SJCRH30 (cell line): ENCODE results near the gene RPS6KB2. TPM values are rescaled to one million over a fixed set of nuclear protein-coding genes. Genes with fewer than 3 reads are reported as not detected.

ENCODE experiments used
- DNase-seq, 2 experiments: peaks; one replicate each; pipeline ENCODE4 v3.0.0-alpha.2; 2015 to 2020
- H3K27ac ChIP-seq: fragments of 250-450 bp; sonication (Bioruptor Pico); 2 replicates; pipeline ENCODE4 v1.5.1; 2020; ENCODE audit warnings: mild to moderate bottlenecking, moderate library complexity
- H3K27me3 ChIP-seq: fragments of 250-450 bp; sonication (Bioruptor Pico); 2 replicates; pipeline ENCODE4 v1.5.1; 2020; ENCODE audit warnings: mild to moderate bottlenecking, moderate library complexity
- H3K36me3 ChIP-seq: fragments of 250-450 bp; sonication (Bioruptor Pico); 2 replicates; pipeline ENCODE4 v1.5.1; 2020; ENCODE audit warnings: mild to moderate bottlenecking, moderate library complexity
- H3K4me1 ChIP-seq: fragments of 250-450 bp; sonication (Bioruptor Pico); 2 replicates; pipeline ENCODE4 v1.5.1; 2020; ENCODE audit warnings: mild to moderate bottlenecking, moderate library complexity
- H3K4me3 ChIP-seq: fragments of 250-450 bp; sonication (Bioruptor Pico); 2 replicates; pipeline ENCODE4 v1.5.1; 2020; ENCODE audit warnings: mild to moderate bottlenecking, moderate library complexity
- H3K9me3 ChIP-seq: fragments of 250-450 bp; sonication (Bioruptor Pico); replicated peaks from 2 replicates; pipeline ENCODE4 v1.5.1; 2020; ENCODE audit warnings: mild to moderate bottlenecking, moderate library complexity
- total RNA-seq: library from RNA; depleted of rRNA; stranded (reverse); fragments of >200 nt; shearing (Covaris generic); gene quantifications from 2 replicates; pipeline ENCODE4 v1.2.3, GENCODE V29; 2014; rRNA removed

Gene RPS6KB2
- total RNA-seq: 25.9 and 33.5 TPM in 2 replicates

GRCh38 chr11:67428052-67429001, at the start of gene RPS6KB2:
Gene RPS6KB2, plus strand, starts transcription at chr11:67428494. Its CDS starts 52 bp downstream, at chr11:67428546.
- DNase-seq: peak; percentile 95 to 96
- H3K36me3 ChIP-seq: no peaks in the 10 kb centered on the region
- H3K9me3 ChIP-seq: no peaks in the 10 kb centered on the region
- peak within 1 kb of the TSS; percentile 38; the same call in 1 of the 2 replicates for H3K27ac ChIP-seq
- H3K27me3 ChIP-seq: no peaks in the 10 kb centered on the region
- no peaks in the 10 kb centered on the region for H3K4me1 ChIP-seq
- H3K4me3 ChIP-seq: peak within 1 kb of the TSS; percentile 94

DNA sequence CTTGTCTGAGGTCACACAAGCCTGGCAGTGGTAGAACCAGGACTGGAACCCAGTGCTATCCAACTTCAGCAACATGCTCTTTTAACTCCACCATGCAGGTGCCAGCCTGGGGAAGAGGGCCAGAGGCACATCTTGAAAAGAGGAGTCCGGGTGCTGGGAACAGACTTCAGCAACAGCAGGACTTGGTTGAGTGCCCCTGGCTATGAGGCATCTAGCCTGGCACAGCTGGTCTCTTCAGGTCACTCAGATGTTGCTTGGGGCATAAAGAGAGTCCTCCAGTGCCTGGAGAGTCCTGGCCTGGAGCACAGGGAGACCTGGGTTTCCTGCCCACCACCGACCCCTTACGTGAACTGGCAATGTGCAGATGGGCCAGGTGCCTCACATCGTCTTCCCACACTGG, 49.8 kb upstream of the RPS6KB2 start:
- no peaks in the 10 kb centered on the region for H3K36me3 ChIP-seq
- H3K27ac ChIP-seq: no peak overlapping the region
- no peak for DNase-seq
- H3K4me1 ChIP-seq: peaks cover 24% of the 10 kb centered on the region
- no peaks in the 10 kb centered on the region for H3K27me3 ChIP-seq
- H3K9me3 ChIP-seq: no peaks in the 10 kb centered on the region
- no peak overlapping the region for H3K4me3 ChIP-seq

DNA sequence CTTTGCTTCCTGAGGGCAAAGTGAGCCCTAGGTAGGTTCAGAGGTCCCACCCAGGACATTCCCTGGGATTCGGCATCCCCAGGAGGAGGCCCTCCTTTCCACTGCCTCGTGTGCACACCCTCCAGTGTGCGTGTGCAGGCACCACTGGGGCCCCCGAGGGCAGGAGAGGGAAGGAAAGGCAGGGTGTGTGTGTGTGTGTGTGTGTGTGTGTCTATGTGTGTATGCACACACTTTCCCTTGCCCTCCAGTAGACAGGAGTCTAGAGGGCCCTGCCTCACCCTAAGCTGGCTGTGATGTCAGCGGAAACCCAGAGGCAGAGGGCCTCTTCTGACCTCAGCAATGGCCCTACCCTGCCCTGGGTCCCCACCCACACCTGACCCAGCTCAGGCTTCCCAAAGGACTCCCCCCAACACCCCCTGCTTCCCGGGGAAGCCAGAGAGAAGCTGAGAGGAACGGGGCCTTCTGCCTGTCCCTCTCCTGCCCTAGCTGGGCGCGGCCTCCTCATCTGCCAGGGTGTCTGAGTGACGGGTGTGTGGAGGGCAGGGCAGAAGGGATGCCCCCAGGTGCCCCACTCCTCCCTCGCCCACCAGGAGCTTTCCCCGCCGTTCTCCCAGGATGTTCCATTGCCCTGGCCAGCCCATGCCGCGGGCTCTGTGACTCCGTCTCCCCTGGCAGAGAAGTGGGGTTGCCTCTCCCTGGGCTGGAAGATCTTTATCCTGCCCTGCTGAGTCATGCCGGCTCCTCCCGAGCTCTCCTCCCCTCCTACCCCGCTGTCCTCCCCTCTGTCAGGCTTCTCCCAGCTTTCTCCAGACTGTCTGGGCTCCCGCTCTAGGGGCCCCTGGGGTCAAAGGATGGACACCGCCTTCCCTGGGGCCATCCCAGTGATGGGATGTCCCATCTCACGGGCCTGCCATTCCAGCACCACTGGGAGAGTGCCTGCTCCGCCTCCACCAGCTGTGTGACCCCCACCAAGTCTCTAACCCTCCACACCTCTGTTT, 48.9 kb upstream of the RPS6KB2 start:
- H3K27ac ChIP-seq: no peak overlapping the region
- peaks cover 24% of the 10 kb centered on the region for H3K4me1 ChIP-seq
- H3K4me3 ChIP-seq: no peak overlapping the region
- no peak for DNase-seq
- no peaks in the 10 kb centered on the region for H3K27me3 ChIP-seq
- H3K9me3 ChIP-seq: no peaks in the 10 kb centered on the region
- no peaks in the 10 kb centered on the region for H3K36me3 ChIP-seq

- Histone ChIP-seq H3K4me1 (peaks cover 15% of the 10 kb centered on the region), H3K9me3 (no peaks in the 10 kb centered on the region), H3K27me3 (no peaks in the 10 kb centered on the region), H3K4me3 (no peak overlapping the region), H3K27ac (no peak overlapping the region), H3K36me3 (no peaks in the 10 kb centered on the region)
- DNase-seq: no peak
These were observed 46.9 kb upstream of the RPS6KB2 start for GRCh38 chr11:67381244-67381972.

- H3K27ac ChIP-seq: no peak overlapping the region
- no peaks in the 10 kb centered on the region for H3K36me3 ChIP-seq
- DNase-seq: peak; percentile 75 to 89
- peaks cover 6% of the 10 kb centered on the region for H3K4me1 ChIP-seq
- H3K27me3 ChIP-seq: no peaks in the 10 kb centered on the region
- no peak overlapping the region for H3K4me3 ChIP-seq
- no peaks in the 10 kb centered on the region for H3K9me3 ChIP-seq
These were observed 45.8 kb upstream of the RPS6KB2 start for GRCh38 chr11:67382276-67383136.

GRCh38 chr11:67384851-67385366, 43.4 kb upstream of the RPS6KB2 start:
- H3K4me3 ChIP-seq: no peak overlapping the region
- H3K9me3 ChIP-seq: no peaks in the 10 kb centered on the region
- no peak overlapping the region for H3K27ac ChIP-seq
- no peaks in the 10 kb centered on the region for H3K4me1 ChIP-seq
- no peaks in the 10 kb centered on the region for H3K27me3 ChIP-seq
- H3K36me3 ChIP-seq: no peaks in the 10 kb centered on the region
- no peak for DNase-seq

DNA sequence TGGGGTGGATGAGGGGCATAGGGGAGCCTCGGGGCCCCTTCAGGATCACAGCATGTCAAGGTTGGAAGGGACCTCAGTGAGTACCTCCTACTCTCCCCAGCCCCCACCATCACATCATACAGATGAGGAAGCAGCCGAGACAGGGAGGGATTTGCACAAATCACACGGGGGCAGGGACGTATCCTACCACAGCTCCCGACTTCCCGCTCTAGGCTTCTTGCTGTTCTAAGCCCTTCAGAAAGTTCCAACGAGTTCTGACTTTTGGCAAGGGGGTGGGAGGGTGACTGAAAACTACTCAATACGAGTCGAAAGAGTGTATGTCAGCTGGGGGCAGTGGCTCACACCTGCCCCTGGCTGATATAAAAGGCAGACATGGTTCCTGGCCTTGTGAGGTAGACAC, 41.2 kb upstream of the RPS6KB2 start:
- Histone ChIP-seq H3K4me1 (no peaks in the 10 kb centered on the region), H3K36me3 (no peaks in the 10 kb centered on the region), H3K9me3 (no peaks in the 10 kb centered on the region), H3K27me3 (no peaks in the 10 kb centered on the region), H3K4me3 (no peak overlapping the region), H3K27ac (no peak overlapping the region)
- DNase-seq: no peak

- no peaks in the 10 kb centered on the region for H3K27me3 ChIP-seq
- H3K27ac ChIP-seq: no peak overlapping the region
- H3K4me1 ChIP-seq: no peaks in the 10 kb centered on the region
- H3K4me3 ChIP-seq: no peak overlapping the region
- no peak for DNase-seq
- no peaks in the 10 kb centered on the region for H3K36me3 ChIP-seq
- no peaks in the 10 kb centered on the region for H3K9me3 ChIP-seq
These were observed 40.8 kb upstream of the RPS6KB2 start for GRCh38 chr11:67387518-67387917.

DNA sequence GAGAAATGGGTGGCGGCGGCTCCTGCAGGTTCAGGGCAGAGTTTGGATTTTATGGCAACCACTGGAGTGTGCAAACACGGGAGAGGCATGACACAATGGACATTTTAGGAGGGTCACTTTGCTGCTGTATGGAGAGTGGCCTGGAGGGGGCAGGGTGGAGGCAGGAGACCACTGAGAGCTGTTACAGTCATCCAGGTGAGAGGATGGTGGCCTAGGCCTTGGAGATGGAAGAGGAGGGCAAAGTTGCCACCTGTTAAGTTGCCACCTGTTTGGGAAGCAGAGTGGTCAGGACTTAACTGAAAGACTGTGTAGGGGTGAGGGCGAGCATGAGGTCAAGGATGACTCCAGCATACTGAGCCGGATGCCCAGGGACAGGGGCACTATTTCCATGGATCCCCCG, 38.8 kb upstream of the RPS6KB2 start:
- no peak overlapping the region for H3K27ac ChIP-seq
- DNase-seq: peak; percentile 42 to 64
- H3K4me1 ChIP-seq: no peaks in the 10 kb centered on the region
- H3K9me3 ChIP-seq: no peaks in the 10 kb centered on the region
- no peaks in the 10 kb centered on the region for H3K36me3 ChIP-seq
- H3K4me3 ChIP-seq: no peak overlapping the region
- H3K27me3 ChIP-seq: no peaks in the 10 kb centered on the region

DNA sequence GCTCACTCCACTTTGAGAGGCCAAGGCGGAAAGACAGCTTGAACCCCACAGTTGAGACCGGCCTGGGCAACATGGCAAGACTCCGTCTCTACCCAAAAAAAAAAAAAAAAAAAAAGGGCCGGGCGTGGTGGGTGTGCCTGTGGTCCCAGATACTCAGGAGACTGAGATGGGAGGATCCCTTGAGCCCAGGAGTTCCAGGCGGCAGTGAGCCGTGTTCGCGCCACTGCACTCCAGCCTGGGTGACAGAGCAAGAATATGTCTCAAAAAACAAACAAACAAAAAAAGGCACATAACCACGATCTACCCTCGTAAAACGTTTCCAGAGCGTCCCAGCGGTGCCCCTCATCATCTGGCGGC, 37.4 kb upstream of the RPS6KB2 start:
- H3K36me3 ChIP-seq: peaks cover 4% of the 10 kb centered on the region; the same call in 1 of the 2 replicates
- no peaks in the 10 kb centered on the region for H3K27me3 ChIP-seq
- H3K27ac ChIP-seq: peak overlapping the region; percentile 76
- H3K9me3 ChIP-seq: no peaks in the 10 kb centered on the region
- no peaks in the 10 kb centered on the region for H3K4me1 ChIP-seq
- DNase-seq: no peak
- H3K4me3 ChIP-seq: peak overlapping the region; percentile 70

GRCh38 chr11:67391304-67392182, 36.8 kb upstream of the RPS6KB2 start, which contains the start of gene RAD9A:
Gene RAD9A, plus strand, starts transcription at chr11:67391986. Its CDS starts 59 bp downstream, at chr11:67392045.
- peak; percentile 94 to 95 for DNase-seq
- H3K4me1 ChIP-seq: no peaks in the 10 kb centered on the region
- no peaks in the 10 kb centered on the region for H3K27me3 ChIP-seq

DNA sequence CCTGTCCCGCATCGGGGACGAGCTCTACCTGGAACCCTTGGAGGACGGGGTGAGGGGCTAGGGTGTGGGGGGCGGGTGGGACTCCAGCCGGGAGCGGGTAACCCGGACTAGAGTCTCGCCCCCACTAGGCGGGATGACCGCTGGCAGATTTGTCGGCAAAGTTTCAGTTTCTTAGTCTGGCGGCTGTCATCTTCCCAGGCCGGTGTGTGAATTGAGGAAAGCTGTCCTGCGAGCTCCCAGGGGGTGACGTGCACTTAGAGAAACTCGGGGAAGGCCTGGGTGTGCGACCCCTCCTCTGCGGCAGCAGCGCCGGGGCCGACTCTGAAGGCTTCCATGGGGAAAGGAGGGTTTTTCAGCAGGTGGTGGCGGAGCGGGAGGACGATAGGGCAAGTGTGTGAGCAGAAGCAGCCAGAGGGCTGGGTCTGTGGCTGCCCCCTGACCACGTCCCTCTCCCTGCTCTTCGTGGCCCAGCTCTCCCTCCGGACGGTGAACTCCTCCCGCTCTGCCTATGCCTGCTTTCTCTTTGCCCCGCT, 36.0 kb upstream of the RPS6KB2 start:
- no peaks in the 10 kb centered on the region for H3K27me3 ChIP-seq
- no peaks in the 10 kb centered on the region for H3K4me1 ChIP-seq
- H3K36me3 ChIP-seq: peaks cover 5% of the 10 kb centered on the region; the same call in 1 of the 2 replicates
- H3K4me3 ChIP-seq: peak overlapping the region; percentile 70
- H3K27ac ChIP-seq: peak overlapping the region; percentile 76; the same call in 1 of the 2 replicates
- DNase-seq: no peak
- no peaks in the 10 kb centered on the region for H3K9me3 ChIP-seq

More at GRCh38 chr11:67391304-67392182, 36.8 kb upstream of the RPS6KB2 start, which contains the start of gene RAD9A:
- H3K27ac ChIP-seq: peak within 1 kb of the TSS; percentile 76
- H3K36me3 ChIP-seq: peaks cover 4% of the 10 kb centered on the region; the same call in 1 of the 2 replicates
- H3K4me3 ChIP-seq: peak within 1 kb of the TSS; percentile 70
- H3K9me3 ChIP-seq: no peaks in the 10 kb centered on the region
